GM18498 (cell line): Measurements from ENCODE around the gene KCNA2.

ENCODE experiments used
- ATAC-seq: cut with Tn5 transposase; IDR thresholded peaks from one replicate; pipeline ENCODE4 v1.9.1; 2021; ENCODE audit warnings: mild to moderate bottlenecking, moderate library complexity; ENCODE audit not compliant: unreplicated experiment

Gene KCNA2

GRCh38 chr1:110604586-110605148 is 1.5 kb downstream of the KCNA2 start:
- ATAC-seq, result no peak

DNA sequence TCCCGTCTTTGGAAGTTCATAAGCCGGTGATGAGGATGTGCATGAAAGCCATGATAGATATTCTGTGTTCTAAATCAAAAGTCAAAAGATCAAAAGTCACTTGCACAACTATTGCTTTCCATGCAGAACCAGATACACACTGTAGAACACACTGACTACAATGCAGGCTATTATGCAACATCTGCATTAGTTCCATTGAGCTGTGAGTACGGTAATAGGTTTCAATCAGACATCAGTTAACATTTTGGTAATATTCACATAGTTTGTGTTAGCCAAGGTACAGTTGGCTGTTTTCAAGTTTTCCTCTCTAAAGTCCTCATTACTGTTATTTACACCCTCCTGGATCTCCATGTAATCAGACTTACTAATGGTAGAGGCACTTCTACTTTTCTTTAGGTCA is 3.1 kb downstream of the KCNA2 start:
- no peak for ATAC-seq

DNA sequence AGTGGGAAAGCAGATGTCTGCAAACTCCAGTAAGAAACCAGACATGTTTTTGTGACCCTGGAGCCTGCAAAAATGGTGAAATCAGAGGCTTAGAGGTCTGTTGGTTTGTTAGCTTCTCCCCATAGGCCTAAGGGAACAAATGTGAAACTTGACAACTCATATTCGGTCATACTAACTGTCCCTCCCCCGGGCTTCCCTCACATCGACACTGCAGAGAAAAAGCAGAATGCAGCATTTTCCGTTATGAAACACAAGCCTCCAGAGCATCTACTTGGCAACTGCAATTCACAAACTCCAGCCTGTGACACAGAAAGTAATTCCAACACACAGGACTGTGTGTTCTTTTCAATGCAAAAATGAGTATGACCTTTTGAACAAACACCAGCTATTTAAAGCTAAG is 3.7 kb downstream of the KCNA2 start:
- ATAC-seq, result no peak

GRCh38 chr1:110601332-110601731 is 4.8 kb downstream of the KCNA2 start:
- no peak for ATAC-seq

DNA sequence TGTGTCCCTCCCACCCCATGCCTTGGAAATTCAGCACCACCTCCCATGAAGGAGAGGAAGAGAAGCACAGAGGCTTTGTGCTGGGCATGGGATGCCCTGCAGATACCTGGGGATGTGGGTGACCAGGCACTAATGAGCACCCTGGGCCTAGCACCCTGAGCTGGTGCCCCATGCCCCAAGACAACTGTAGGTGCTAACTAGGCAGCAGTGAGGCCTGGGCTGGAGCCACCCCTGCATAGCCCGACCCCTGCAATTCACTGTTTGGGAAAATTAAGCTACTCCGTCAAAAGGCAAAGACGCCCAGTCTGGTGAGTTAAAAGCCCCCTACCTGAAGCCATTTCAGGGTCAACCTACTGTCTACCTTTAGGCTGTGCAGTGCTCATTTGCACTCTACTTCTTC is 5.4 kb downstream of the KCNA2 start:
- no peak for ATAC-seq

- no peak for ATAC-seq
These were observed 8.2 kb downstream of the KCNA2 start for GRCh38 chr1:110597966-110598365.

- ATAC-seq, result no peak
These were observed 9.8 kb downstream of the KCNA2 start for GRCh38 chr1:110596312-110596711.

DNA sequence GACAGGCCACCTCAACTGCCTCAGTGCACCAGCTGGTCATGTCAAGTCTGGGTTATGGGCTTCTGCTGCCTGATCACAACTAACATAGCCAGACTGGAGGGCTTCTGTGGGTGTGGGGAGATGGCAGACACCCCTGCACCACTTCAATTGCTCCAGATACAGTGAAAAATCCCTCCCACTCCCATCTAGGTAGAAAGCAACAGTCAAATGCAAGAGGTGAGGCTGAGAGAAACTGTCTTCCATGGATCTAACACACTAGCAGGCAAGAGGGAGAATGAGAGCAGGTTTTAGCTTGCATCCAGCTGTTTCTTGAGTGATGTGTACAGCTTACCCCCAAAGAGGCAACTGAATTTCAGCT is 10.8 kb downstream of the KCNA2 start:
- no peak for ATAC-seq

DNA sequence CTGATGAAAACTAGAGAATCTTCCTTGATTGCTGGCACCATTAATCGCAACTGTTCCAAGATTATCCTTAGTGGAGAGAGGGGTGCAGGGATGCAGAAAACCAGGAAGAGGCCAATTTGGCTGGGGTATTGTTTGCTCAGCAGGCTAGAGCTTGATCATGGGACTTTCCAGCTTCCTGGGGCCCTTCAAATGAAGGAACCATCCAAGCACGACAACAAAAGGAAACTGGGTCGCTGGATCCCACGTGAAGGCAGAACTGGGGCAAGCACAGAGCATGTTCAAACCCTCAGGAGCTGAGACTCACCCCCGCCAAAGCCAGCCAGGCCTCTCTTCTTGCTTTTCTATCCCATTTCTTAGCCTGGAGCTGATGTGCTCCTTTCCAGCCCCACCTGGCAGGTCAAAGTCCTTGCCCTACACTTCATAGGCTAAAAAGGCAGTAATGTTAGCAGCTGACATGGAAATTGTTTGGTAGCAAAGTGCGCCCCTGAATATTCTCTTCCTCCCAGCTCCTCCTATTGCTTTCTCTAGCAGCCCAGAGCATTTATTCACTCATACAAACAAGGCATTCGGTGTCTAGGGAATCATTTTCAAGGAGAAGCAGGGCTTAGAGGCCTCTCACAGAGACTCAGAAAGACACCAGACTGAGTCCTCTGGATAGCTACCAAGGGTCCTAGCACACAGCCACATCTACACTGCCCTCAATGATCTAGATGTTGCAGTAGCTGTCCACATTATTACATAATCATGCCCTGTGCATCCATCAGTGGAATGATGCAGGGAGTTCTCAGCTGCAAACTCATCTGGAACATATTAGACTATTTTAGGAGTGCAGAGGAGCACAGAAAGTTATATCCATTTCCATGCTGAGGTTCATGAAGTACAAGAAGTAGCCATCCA is 11.5 kb downstream of the KCNA2 start:
- no peak for ATAC-seq

GRCh38 chr1:110593902-110594301 is 12.3 kb downstream of the KCNA2 start:
- no peak for ATAC-seq

GRCh38 chr1:110591956-110592355 is 14.2 kb downstream of the KCNA2 start:
- ATAC-seq, result no peak

GRCh38 chr1:110588991-110589390 is 17.2 kb downstream of the KCNA2 start:
- ATAC-seq, result no peak

- no peak for ATAC-seq
These were observed 17.7 kb downstream of the KCNA2 start for GRCh38 chr1:110588486-110588885.

DNA sequence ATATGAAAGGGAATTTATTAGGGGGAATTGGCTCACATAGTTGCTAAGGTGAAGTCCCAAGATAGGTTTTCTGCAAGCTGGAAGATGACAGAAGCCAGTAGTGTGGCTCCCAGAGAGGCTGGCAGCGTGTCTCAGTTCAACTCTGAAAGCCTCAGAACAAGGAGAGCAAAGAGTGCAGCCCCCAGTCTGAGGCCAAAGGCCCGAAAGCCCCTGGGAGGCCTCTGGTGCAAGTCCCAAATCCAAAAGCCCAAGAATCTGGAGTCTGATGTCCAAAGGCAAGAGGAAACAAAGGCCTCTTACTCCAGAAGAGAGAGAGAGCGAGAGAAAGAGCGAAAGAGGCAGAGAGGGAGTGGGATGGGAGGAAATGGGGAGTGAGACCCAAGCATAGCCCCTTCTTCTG is 18.3 kb downstream of the KCNA2 start:
- ATAC-seq, result no peak

- ATAC-seq, result no peak
These were observed 20.7 kb downstream of the KCNA2 start for GRCh38 chr1:110585481-110585880.

DNA sequence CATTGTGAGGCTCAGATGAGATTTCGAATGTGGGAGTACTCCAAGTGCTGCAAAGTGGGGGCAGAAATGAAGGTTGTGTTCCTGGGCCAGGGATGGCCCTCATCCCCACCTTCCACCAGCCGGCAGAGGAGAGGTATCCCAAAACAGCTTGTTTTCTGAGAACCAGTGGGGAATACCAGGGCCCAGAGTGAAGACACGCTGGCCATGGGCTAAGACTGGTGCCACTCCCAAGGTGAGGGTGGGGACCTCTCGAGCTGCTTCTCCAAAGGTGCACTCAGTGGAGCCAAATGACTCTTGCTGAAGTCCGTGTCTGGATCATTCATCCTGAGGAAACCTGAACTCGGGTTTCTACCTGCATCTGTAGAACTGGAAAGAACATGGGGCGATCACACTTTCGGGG is 22.1 kb downstream of the KCNA2 start:
- ATAC-seq, result no peak

GRCh38 chr1:110583505-110583904 is 22.7 kb downstream of the KCNA2 start:
- no peak for ATAC-seq

DNA sequence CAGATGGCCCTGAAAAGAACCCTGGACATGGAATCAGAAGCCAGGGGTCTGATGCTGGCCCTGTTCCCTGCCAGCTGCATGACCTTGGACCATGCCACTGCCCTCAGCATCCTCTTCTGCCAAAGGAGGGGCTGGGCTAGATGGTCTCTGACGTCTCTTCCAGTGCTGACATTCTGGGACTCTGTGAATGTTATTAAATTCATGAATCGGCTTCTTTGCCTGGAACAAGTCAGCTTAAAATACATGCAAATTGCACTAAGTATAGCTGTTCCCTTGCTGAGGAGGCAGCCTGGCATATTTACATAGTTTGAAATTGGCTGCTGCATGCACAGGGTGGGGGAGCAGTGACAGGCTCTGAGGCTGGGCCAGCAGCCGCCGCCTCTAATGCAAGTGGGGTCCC is 23.8 kb downstream of the KCNA2 start:
- ATAC-seq, result no peak

DNA sequence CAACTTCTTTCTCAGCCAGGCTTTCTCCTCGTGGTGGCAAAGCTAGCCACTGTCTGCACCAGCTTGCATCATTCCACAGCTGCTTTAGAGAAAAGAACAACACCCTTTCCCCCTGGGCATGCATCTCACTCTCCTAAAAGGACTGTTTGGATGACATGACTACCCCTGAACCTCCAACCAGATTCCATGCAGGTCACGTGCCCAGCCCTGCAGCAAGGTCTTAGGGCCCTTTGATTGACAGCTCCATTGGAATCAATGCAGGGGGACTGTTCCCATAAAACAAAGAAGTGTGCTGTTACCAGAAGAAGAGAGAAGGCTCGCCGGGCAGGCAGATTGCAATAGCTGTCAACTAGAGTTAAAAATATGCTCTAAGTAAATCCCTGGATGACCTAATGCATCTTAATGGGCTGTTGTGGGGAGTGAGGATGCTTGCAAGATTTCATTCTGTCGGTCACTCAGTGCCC is 24.4 kb downstream of the KCNA2 start:
- no peak for ATAC-seq

DNA sequence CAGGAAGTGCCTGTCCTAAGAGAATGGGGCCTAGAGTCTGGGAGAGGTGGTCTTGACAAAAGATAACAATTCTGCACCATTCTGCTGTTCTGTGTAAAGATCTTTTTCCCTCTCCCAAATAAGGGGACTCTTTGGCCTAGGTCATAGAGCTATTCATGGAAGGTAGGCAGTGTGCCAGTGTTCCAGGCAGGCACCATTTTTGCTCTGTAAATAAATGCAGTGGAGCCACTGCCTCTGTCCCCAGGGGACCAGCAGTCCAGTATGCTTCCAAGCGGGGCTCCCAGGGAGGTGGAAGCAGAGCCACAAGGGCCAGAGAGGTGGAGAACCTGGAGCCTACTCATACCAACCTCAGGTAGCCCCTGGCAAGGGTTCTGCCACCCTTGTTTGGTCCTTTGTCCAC is 25.9 kb downstream of the KCNA2 start:
- ATAC-seq, result no peak

- ATAC-seq, result no peak
These were observed 26.7 kb downstream of the KCNA2 start for GRCh38 chr1:110579460-110579859.

GRCh38 chr1:110576441-110576840 is 29.7 kb downstream of the KCNA2 start:
- no peak for ATAC-seq

GRCh38 chr1:110573314-110573713 is 32.8 kb downstream of the KCNA2 start:
- no peak for ATAC-seq
